ENCODE measurements around the gene SLCO2B1. TPM values are rescaled to one million over a fixed set of nuclear protein-coding genes. Genes with fewer than 3 reads are reported as not detected.
A peak's percentile ranks its signal among the peaks of the same experiment; 100 is the strongest.

Gene SLCO2B1
- total RNA-seq, 1 experiment from 2014 or later, result 15.6 TPM

- in situ Hi-C loops (cut with HindIII; ENCODE audit: low pct_unique_long_range_greater_than_20kb, low sequenced_read_pairs), result no loop called here
- peak; percentile 64 for DNase-seq (ENCODE audit: low read depth)
These were observed 8.0 kb upstream of the SLCO2B1 start for GRCh38 chr11:75142714-75143419.

DNA sequence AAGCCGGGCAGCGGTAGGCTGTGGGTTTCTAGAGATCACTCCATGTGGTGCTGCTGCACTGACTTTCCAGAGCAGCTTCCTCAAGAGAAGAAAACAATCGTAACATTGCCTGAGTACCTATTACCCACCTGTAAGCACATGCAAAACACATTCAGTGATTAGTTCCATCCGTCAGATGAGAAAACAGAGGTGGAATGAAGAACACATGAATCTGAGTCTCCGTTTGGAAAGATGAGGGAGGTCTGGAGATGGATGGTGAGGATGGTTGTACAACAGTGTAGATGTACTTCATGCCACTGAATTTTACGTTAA is 7.5 kb upstream of the SLCO2B1 start:
- no peak for DNase-seq (ENCODE audit: low read depth)
- in situ Hi-C loops (cut with HindIII; ENCODE audit: low pct_unique_long_range_greater_than_20kb, low sequenced_read_pairs), result no loop called here

DNA sequence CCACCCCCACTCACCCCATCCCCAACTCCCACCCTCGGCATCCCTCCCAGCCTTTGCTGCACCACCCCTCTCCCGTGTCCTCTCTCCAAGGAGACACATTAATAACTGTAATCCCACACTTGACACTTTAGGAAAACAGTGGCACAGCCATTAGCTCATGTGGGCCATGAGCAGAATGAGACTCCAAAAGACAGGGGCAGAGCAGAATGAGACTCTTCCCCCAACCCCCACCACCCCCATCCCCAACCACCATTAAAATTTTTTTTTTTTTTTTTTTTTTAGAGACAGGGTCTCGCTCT is 6.2 kb upstream of the SLCO2B1 start:
- no peak for DNase-seq (ENCODE audit: low read depth)
- in situ Hi-C loops (cut with HindIII; ENCODE audit: low pct_unique_long_range_greater_than_20kb, low sequenced_read_pairs), result no loop called here

- in situ Hi-C loops (cut with HindIII; ENCODE audit: low pct_unique_long_range_greater_than_20kb, low sequenced_read_pairs), result no loop called here
- no peak for DNase-seq (ENCODE audit: low read depth)
These were observed 5.5 kb upstream of the SLCO2B1 start for GRCh38 chr11:75145196-75145971.

- DNase-seq (ENCODE audit: low read depth), result no peak
- in situ Hi-C loops (cut with HindIII; ENCODE audit: low pct_unique_long_range_greater_than_20kb, low sequenced_read_pairs), result no loop called here
These were observed 4.9 kb upstream of the SLCO2B1 start for GRCh38 chr11:75145972-75146519.

- in situ Hi-C loops (cut with HindIII; ENCODE audit: low pct_unique_long_range_greater_than_20kb, low sequenced_read_pairs), result no loop called here
- no peak for DNase-seq (ENCODE audit: low read depth)
These were observed 4.2 kb upstream of the SLCO2B1 start for GRCh38 chr11:75146711-75147110.

DNA sequence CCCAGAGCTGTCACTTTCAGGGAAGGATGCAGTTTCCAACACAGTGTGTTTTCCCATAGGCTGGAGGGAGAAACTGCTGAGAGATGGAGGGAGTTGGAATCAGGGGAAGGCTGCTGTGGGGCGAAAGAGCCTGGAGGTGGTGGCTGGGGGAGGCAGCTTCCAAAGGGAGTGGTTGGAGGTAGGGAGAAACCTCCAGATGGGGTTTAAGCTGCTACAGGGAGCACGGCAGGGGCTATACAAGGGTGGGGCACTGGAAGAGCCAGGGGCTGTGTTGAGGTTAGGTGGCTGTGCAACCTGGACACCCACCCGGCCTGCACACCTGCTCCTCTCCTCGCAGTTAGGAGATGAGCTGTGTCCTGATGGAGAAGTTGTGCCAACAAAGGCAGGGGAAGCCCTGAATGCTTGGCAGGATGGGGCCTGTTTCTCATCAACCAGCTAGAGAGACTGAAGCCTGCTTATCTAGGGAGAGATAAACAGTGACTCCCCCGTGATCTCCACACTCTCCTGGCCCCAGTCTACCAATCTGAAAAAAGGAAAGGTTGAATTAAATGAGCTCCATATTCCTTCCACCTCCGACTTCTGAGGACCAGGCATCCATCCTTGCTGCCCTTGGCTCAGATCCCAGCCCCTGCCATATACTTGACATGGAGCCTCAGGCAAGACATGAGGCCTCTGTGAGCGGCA is 3.6 kb upstream of the SLCO2B1 start:
- DNase-seq (ENCODE audit: low read depth), result no peak
- in situ Hi-C loops (cut with HindIII; ENCODE audit: low pct_unique_long_range_greater_than_20kb, low sequenced_read_pairs), result no loop called here

DNA sequence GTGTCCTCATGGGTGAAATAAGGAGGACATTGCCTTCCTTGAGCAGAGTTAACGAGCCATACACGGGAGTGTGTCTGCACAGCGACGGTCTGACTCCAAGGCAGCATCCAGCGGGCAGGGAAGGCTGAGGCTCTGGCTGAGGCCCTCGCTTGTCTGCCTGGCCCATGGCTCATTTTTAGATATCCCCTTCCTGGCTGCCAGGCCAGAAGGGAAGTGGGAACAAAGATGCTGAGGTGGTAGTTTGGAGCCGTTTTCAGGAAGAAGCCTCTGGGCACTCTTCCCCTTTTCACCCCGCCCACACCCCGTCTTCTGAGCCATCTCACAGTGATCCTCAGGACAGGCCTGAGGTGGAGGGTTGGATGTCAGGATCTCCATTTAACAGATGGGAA is 3.0 kb upstream of the SLCO2B1 start:
- in situ Hi-C loops (cut with HindIII; ENCODE audit: low pct_unique_long_range_greater_than_20kb, low sequenced_read_pairs), result no loop called here
- DNase-seq (ENCODE audit: low read depth), result no peak

DNA sequence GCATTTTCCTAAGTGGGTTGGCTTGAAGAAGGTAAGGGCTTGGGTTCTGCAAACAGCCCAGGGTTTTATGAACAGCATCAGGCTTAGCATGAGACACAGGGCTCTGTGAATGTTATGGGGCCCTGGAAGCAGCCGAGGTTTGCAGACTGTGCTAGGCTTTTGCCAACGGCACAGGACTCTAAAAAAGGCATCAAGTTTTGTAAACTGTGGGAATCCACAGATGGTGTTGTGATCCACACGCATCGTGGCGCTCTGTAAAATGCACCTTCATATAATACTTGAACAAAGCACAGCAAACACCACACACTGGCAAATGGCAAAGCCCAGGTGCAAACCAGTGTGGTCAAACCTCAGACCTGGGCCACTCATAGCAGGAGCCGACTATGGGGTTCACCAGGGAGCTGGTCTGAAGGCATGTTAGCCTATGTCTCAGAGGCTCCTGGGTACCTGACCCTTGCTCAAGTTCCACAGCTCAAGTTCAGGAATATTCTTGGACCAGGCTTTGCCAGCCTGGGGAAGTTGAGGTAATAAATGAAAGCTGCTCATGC is 2.4 kb upstream of the SLCO2B1 start:
- in situ Hi-C loops (cut with HindIII; ENCODE audit: low pct_unique_long_range_greater_than_20kb, low sequenced_read_pairs), result no loop called here
- no peak for DNase-seq (ENCODE audit: low read depth)

DNA sequence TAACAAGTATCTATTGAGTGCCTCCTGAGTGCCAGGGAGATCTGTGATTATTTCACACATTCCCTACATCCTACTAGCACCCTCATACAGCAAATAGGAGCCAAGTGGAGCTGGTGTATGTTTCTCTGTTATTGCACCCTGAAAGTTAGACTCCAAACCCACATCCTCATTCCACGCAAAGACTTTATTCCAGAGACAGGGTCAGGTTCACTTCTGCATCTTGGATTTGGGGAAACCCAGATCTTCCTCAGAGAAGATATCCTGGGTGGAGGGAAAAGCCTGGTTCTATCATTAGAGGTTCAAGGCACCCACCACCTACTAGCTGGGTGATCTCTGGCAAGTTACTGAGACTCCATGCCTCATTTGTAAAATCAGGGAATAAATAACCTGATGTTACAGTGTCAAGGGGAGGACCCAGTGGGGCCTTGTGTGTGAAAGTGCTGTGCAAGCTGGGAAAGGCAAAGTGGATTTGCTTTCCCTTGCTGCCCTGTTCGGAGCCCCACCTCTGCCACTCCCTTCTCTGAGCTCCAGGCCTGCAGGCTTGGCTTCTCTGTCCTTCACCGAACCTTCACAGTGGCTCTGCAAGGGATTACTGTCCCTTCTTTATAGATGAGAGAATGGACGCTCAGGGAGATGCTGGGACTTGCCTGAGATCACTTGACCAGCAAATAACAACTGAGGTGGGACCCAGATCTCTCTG is 991 bp upstream of the SLCO2B1 start:
- in situ Hi-C loops (cut with HindIII; ENCODE audit: low pct_unique_long_range_greater_than_20kb, low sequenced_read_pairs), result no loop called here
- no peak for DNase-seq (ENCODE audit: low read depth)

DNA sequence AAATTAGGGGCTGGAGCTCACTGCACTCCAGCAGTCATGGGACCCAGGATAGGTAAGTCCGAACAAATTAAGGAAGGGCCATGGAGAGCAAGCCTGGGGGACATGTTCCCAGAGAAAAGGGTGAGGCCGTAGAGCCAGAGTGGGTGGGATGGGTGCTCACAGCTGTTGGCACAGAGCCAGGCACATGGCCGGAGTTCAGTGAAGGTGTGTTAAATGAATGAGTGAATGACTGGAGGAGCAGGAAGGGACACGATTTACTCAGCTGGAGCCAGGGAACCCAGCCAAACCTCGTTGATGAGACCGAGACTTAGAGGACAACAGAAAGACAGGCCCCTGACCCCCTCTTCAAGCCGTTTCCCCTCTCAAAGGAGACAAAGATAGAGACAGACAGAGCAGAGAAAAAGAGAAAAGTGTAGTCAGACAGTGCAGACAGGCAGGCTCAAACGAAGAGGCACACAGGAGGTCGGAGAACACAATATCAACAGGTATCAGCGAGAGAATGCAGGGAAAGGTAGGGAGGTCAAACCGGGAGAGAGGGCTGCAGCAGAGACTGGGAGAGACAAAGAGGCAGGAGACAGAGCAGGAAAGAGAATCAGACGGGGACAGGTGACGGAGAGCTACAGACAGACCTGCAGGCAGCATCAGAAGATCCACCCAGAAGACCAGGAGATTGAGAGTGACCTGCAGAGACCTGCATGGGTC is 590 bp downstream of the SLCO2B1 start:
- in situ Hi-C loops (cut with HindIII; ENCODE audit: low pct_unique_long_range_greater_than_20kb, low sequenced_read_pairs), result no loop called here
- no peak for DNase-seq (ENCODE audit: low read depth)

GRCh38 chr11:75152090-75152489 is 1.2 kb downstream of the SLCO2B1 start:
- DNase-seq (ENCODE audit: low read depth), result no peak
- in situ Hi-C loops (cut with HindIII; ENCODE audit: low pct_unique_long_range_greater_than_20kb, low sequenced_read_pairs), result no loop called here

- in situ Hi-C loops (cut with HindIII; ENCODE audit: low pct_unique_long_range_greater_than_20kb, low sequenced_read_pairs), result no loop called here
- DNase-seq (ENCODE audit: low read depth), result no peak
These were observed 1.9 kb downstream of the SLCO2B1 start for GRCh38 chr11:75152651-75153427.

GRCh38 chr11:75154646-75155569 is 4.0 kb downstream of the SLCO2B1 start:
- in situ Hi-C loops (cut with HindIII; ENCODE audit: low pct_unique_long_range_greater_than_20kb, low sequenced_read_pairs), result no loop called here

DNA sequence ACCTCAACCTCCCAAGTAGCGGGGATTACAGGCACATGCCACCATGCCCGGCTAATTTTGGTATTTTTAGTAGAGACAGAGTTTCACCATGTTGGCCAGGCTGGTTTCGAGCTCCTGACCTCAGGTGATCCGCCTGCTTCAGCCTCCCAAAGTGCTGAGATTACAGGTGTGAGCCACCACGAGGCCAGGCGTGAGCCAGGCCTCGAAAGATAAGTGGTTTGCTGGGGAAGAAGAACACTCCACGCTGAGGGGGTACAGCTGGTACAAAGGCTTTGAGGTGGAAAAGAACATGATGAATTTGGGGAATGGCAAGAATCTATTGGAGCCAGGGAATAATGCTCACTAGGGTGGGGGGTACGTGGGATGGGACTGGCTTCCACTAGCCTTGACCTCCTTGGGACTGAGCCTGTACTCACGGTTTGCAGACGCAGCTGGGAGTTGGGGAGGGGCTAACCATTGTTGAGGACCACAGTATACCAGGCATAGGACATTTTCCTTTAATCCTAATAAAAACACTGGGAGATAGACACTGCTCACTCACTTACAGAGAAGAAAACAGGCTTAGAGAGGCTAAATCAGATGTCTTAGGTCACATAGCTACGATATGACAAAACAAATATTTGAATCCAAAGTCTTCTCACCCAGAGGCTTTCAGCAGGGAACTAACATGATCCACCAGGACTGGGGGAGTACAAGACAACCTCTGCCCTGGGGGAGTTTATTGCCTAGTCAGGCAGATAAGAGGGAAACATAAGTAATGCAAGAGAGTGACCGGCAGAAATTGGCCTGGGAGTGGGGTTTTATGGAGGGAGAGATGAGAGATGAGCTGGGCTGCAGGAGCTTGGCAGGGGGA is 4.9 kb downstream of the SLCO2B1 start:
- in situ Hi-C loops (cut with HindIII; ENCODE audit: low pct_unique_long_range_greater_than_20kb, low sequenced_read_pairs), result no loop called here
- no peak for DNase-seq (ENCODE audit: low read depth)

More at GRCh38 chr11:75154646-75155569, 4.0 kb downstream of the SLCO2B1 start:
- no peak for DNase-seq (ENCODE audit: low read depth)

All from Caki2 (cell line).